MM.1S (cell line): ENCODE measurements around the gene NAA11.

Experiments used
- DNase-seq: peaks from one replicate; pipeline ENCODE4 v3.0.0-alpha.2; 2015
- H2AFZ ChIP-seq: fragments of 300-600 bp; sonication (generic); 2 replicates; pipeline ENCODE4 v1.6.0; 2016; ENCODE audit warnings: antibody characterized with exemption, low read length
- H3F3A ChIP-seq: fragments of 300-600 bp; sonication (generic); 2 replicates; pipeline ENCODE4 v1.6.1; 2016; ENCODE audit warnings: mild to moderate bottlenecking, antibody characterized with exemption, low read length, moderate library complexity, mixed read lengths; ENCODE audit not compliant: insufficient read depth
- H3K27ac ChIP-seq: fragments of 300-600 bp; sonication (generic); 2 replicates; pipeline ENCODE4 v1.5.1; 2016; ENCODE audit warnings: mild to moderate bottlenecking, low read length
- H3K27me3 ChIP-seq: fragments of 300-600 bp; sonication (generic); replicated peaks from 2 replicates; pipeline ENCODE4 v1.6.0; 2016; ENCODE audit warnings: low read length; ENCODE audit not compliant: insufficient read depth
- H3K36me3 ChIP-seq: fragments of 300-600 bp; sonication (generic); replicated peaks from 2 replicates; pipeline ENCODE4 v1.6.1; 2016; ENCODE audit warnings: mild to moderate bottlenecking, low read length, mixed read lengths; ENCODE audit not compliant: insufficient read depth
- H3K4me1 ChIP-seq: fragments of 300-600 bp; sonication (generic); 2 replicates; pipeline ENCODE4 v1.6.1; 2016; ENCODE audit warnings: low read length, mixed read lengths
- H3K4me2 ChIP-seq: fragments of 300-600 bp; sonication (generic); 2 replicates; pipeline ENCODE4 v1.6.0; 2016; ENCODE audit warnings: low read depth, low read length
- H3K4me3 ChIP-seq: fragments of 300-600 bp; sonication (generic); 2 replicates; pipeline ENCODE4 v1.5.1; 2016; ENCODE audit warnings: low read length, mixed read lengths
- H3K79me2 ChIP-seq: fragments of 300-600 bp; sonication (generic); 2 replicates; pipeline ENCODE4 v1.6.1; 2016; ENCODE audit warnings: mixed run types, low read length, mixed read lengths
- H3K9ac ChIP-seq: fragments of 300-600 bp; sonication (generic); 2 replicates; pipeline ENCODE4 v1.6.1; 2016; ENCODE audit warnings: low read length, mixed read lengths
- H3K9me2 ChIP-seq: fragments of 300-600 bp; sonication (generic); replicated peaks from 2 replicates; pipeline ENCODE4 v1.6.1; 2016; ENCODE audit warnings: mild to moderate bottlenecking, low read length, mixed read lengths; ENCODE audit not compliant: insufficient read depth
- H3K9me3 ChIP-seq: fragments of 300-600 bp; sonication (generic); replicated peaks from 2 replicates; pipeline ENCODE4 v1.6.1; 2016; ENCODE audit warnings: mild to moderate bottlenecking, low read length, mixed read lengths; ENCODE audit not compliant: insufficient read depth
- H4K20me1 ChIP-seq: fragments of 300-600 bp; sonication (generic); 2 replicates; pipeline ENCODE4 v1.6.1; 2016; ENCODE audit warnings: mild to moderate bottlenecking, low read length, moderate library complexity, mixed read lengths; ENCODE audit not compliant: insufficient read depth
- EZH2 ChIP-seq: fragments of 300-600 bp; sonication (generic); optimal IDR thresholded peaks from 2 replicates; pipeline ENCODE3; 2017; ENCODE audit warnings: low read depth, mild to moderate bottlenecking, antibody characterized with exemption, low read length, mixed read lengths
- EZH2phosphoT487 ChIP-seq: fragments of 300-600 bp; sonication (generic); IDR thresholded peaks from 2 replicates; pipeline ENCODE4 v1.6.1; 2018; ENCODE audit warnings: antibody characterized with exemption, low read length
- TF ChIP-seq, protein P1 (sequence below): fragments of 300-600 bp; sonication (generic); IDR thresholded peaks from 2 replicates; pipeline ENCODE4 v1.5.1; 2016; ENCODE audit warnings: antibody characterized with exemption, low read length, mixed read lengths

Gene NAA11

GRCh38 chr4:79331126-79331876 lies 5.4 kb upstream of the NAA11 start:
- Histone ChIP-seq H3F3A (no peaks in the 10 kb centered on the region), H3K9me2 (no peaks in the 10 kb centered on the region), H3K36me3 (no peaks in the 10 kb centered on the region), H3K9ac (no peak overlapping the region), H3K27me3 (no peaks in the 10 kb centered on the region), H4K20me1 (no peaks in the 10 kb centered on the region), H3K79me2 (no peaks in the 10 kb centered on the region), H3K4me1 (peaks cover 7% of the 10 kb centered on the region; the same call in 1 of the 2 replicates), H3K4me3 (no peak overlapping the region), H2AFZ (no peak overlapping the region), H3K4me2 (no peak overlapping the region), H3K9me3 (no peaks in the 10 kb centered on the region), H3K27ac (no peak overlapping the region)
- TF ChIP-seq EZH2phosphoT487: no peak
- TF ChIP-seq, protein P1, sequence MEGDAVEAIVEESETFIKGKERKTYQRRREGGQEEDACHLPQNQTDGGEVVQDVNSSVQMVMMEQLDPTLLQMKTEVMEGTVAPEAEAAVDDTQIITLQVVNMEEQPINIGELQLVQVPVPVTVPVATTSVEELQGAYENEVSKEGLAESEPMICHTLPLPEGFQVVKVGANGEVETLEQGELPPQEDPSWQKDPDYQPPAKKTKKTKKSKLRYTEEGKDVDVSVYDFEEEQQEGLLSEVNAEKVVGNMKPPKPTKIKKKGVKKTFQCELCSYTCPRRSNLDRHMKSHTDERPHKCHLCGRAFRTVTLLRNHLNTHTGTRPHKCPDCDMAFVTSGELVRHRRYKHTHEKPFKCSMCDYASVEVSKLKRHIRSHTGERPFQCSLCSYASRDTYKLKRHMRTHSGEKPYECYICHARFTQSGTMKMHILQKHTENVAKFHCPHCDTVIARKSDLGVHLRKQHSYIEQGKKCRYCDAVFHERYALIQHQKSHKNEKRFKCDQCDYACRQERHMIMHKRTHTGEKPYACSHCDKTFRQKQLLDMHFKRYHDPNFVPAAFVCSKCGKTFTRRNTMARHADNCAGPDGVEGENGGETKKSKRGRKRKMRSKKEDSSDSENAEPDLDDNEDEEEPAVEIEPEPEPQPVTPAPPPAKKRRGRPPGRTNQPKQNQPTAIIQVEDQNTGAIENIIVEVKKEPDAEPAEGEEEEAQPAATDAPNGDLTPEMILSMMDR: no peak
- no peak for TF ChIP-seq EZH2
- peak; percentile 63 for DNase-seq

GRCh38 chr4:79330720-79331119 lies 4.9 kb upstream of the NAA11 start:
- TF ChIP-seq, protein P1: no peak
- H2AFZ ChIP-seq: no peak overlapping the region
- H3K4me1 ChIP-seq: peaks cover 7% of the 10 kb centered on the region; the same call in 1 of the 2 replicates
- no peaks in the 10 kb centered on the region for H4K20me1 ChIP-seq
- H3K9me2 ChIP-seq: no peaks in the 10 kb centered on the region
- H3K27me3 ChIP-seq: no peaks in the 10 kb centered on the region
- H3F3A ChIP-seq: no peaks in the 10 kb centered on the region
- H3K9me3 ChIP-seq: no peaks in the 10 kb centered on the region
- H3K4me2 ChIP-seq: no peak overlapping the region
- no peaks in the 10 kb centered on the region for H3K79me2 ChIP-seq
- H3K36me3 ChIP-seq: no peaks in the 10 kb centered on the region
- no peak for DNase-seq
- no peak overlapping the region for H3K27ac ChIP-seq
- H3K4me3 ChIP-seq: no peak overlapping the region
- no peak overlapping the region for H3K9ac ChIP-seq

- Histone ChIP-seq H3K79me2 (no peaks in the 10 kb centered on the region), H3K9ac (no peak overlapping the region), H3K4me3 (no peak overlapping the region), H3K27ac (no peak overlapping the region), H2AFZ (no peak overlapping the region), H3K9me2 (no peaks in the 10 kb centered on the region), H3K36me3 (no peaks in the 10 kb centered on the region), H3K4me2 (no peak overlapping the region), H3K9me3 (no peaks in the 10 kb centered on the region), H3F3A (no peaks in the 10 kb centered on the region), H4K20me1 (no peaks in the 10 kb centered on the region), H3K27me3 (no peaks in the 10 kb centered on the region), H3K4me1 (no peaks in the 10 kb centered on the region)
- TF ChIP-seq EZH2 (no peak), EZH2phosphoT487 (no peak)
- TF ChIP-seq, protein P1: no peak
- DNase-seq: no peak
These were observed 425 bp downstream of the NAA11 start for GRCh38 chr4:79325436-79325835.
